Activated naive CD8-positive, alpha-beta T cell treated with anti-CD3 and anti-CD28 coated beads, Interleukin-2, amount 50 U/mL, for 24 hours (primary cell): ENCODE results near the gene HOXC9.
"Not testable (repeated sequence)": the region's sequence is repeated elsewhere in the genome, so short reads cannot be mapped to it uniquely, and the experiment has no call there.

Experiments
- ATAC-seq: fragments of 150-1000 bp; cut with Tn5 transposase; one replicate; pipeline ENCODE4 v1.10.0; 2021
- DNase-seq: peaks from one replicate; pipeline ENCODE4 v3.0.0; 2021
- H3K27ac Mint-ChIP-seq: one replicate; pipeline ENCODE4 v1.8.0; 2021; ENCODE audit warnings: mild to moderate bottlenecking, mixed read lengths
- H3K27me3 Mint-ChIP-seq: one replicate; pipeline ENCODE4 v1.8.0; 2021; ENCODE audit warnings: mixed read lengths
- H3K36me3 Mint-ChIP-seq: one replicate; pipeline ENCODE4 v1.8.0; 2021; ENCODE audit warnings: low read depth, mixed read lengths
- H3K4me1 Mint-ChIP-seq: one replicate; pipeline ENCODE4 v1.8.0; 2021; ENCODE audit warnings: mixed read lengths
- H3K4me3 Mint-ChIP-seq: one replicate; pipeline ENCODE4 v1.8.0; 2021; ENCODE audit warnings: mild to moderate bottlenecking, moderate library complexity, mixed read lengths
- H3K9me3 Mint-ChIP-seq: one replicate; pipeline ENCODE4 v1.8.0; 2021; ENCODE audit warnings: mixed read lengths

Gene HOXC9

GRCh38 chr12:54033980-54034784 lies 34.2 kb downstream of the HOXC9 start:
- H3K27ac Mint-ChIP-seq: no peak overlapping the region
- H3K9me3 Mint-ChIP-seq: no peaks in the 10 kb centered on the region
- peak overlapping the region; percentile 39 for H3K4me3 Mint-ChIP-seq
- no peak for DNase-seq
- no peak for ATAC-seq
- peaks cover 19% of the 10 kb centered on the region for H3K4me1 Mint-ChIP-seq
- H3K27me3 Mint-ChIP-seq: peaks cover 82% of the 10 kb centered on the region
- H3K36me3 Mint-ChIP-seq: no peaks in the 10 kb centered on the region

- Mint-ChIP-seq H3K27ac (no peak overlapping the region), H3K9me3 (no peaks in the 10 kb centered on the region), H3K27me3 (peaks cover 83% of the 10 kb centered on the region), H3K4me3 (no peak overlapping the region), H3K36me3 (no peaks in the 10 kb centered on the region), H3K4me1 (peaks cover 16% of the 10 kb centered on the region)
- no peak for DNase-seq
- ATAC-seq: no peak
These were observed 34.9 kb downstream of the HOXC9 start for GRCh38 chr12:54034785-54035310.

- peaks cover 86% of the 10 kb centered on the region for H3K27me3 Mint-ChIP-seq
- no peaks in the 10 kb centered on the region for H3K36me3 Mint-ChIP-seq
- H3K27ac Mint-ChIP-seq: no peak overlapping the region
- no peak overlapping the region for H3K4me3 Mint-ChIP-seq
- ATAC-seq (no peak), DNase-seq (no peak)
- no peaks in the 10 kb centered on the region for H3K9me3 Mint-ChIP-seq
- peaks cover 16% of the 10 kb centered on the region for H3K4me1 Mint-ChIP-seq
These were observed 35.8 kb downstream of the HOXC9 start for GRCh38 chr12:54035568-54036264.

- DNase-seq: no peak
- H3K4me1 Mint-ChIP-seq: peaks cover 16% of the 10 kb centered on the region
- peaks cover 83% of the 10 kb centered on the region for H3K27me3 Mint-ChIP-seq
- H3K36me3 Mint-ChIP-seq: no peaks in the 10 kb centered on the region
- H3K4me3 Mint-ChIP-seq: no peak overlapping the region
- no peaks in the 10 kb centered on the region for H3K9me3 Mint-ChIP-seq
- peak; percentile 52 for ATAC-seq
- H3K27ac Mint-ChIP-seq: no peak overlapping the region
These were observed 36.8 kb downstream of the HOXC9 start for GRCh38 chr12:54036620-54037359.

- no peaks in the 10 kb centered on the region for H3K9me3 Mint-ChIP-seq
- H3K36me3 Mint-ChIP-seq: no peaks in the 10 kb centered on the region
- no peak for DNase-seq
- H3K27ac Mint-ChIP-seq: no peak overlapping the region
- ATAC-seq: no peak
- H3K4me1 Mint-ChIP-seq: peaks cover 15% of the 10 kb centered on the region
- H3K27me3 Mint-ChIP-seq: peaks cover 83% of the 10 kb centered on the region
- H3K4me3 Mint-ChIP-seq: no peak overlapping the region
These were observed 37.7 kb downstream of the HOXC9 start for GRCh38 chr12:54037360-54038283.

GRCh38 chr12:54038284-54038870 lies 38.4 kb downstream of the HOXC9 start:
- Mint-ChIP-seq H3K36me3 (no peaks in the 10 kb centered on the region), H3K4me1 (peaks cover 7% of the 10 kb centered on the region), H3K27ac (no peak overlapping the region), H3K4me3 (no peak overlapping the region), H3K9me3 (no peaks in the 10 kb centered on the region), H3K27me3 (peaks cover 83% of the 10 kb centered on the region)
- DNase-seq (no peak), ATAC-seq (no peak)

- Mint-ChIP-seq H3K4me3 (no peak overlapping the region), H3K4me1 (peaks cover 4% of the 10 kb centered on the region), H3K27me3 (peaks cover 85% of the 10 kb centered on the region), H3K27ac (no peak overlapping the region), H3K36me3 (no peaks in the 10 kb centered on the region), H3K9me3 (no peaks in the 10 kb centered on the region)
- no peak for DNase-seq
- ATAC-seq: no peak
These were observed 39.0 kb downstream of the HOXC9 start for GRCh38 chr12:54038871-54039414.

GRCh38 chr12:54039417-54040147 lies 39.6 kb downstream of the HOXC9 start:
- H3K4me3 Mint-ChIP-seq: no peak overlapping the region
- H3K9me3 Mint-ChIP-seq: no peaks in the 10 kb centered on the region
- ATAC-seq (no peak), DNase-seq (no peak)
- H3K36me3 Mint-ChIP-seq: no peaks in the 10 kb centered on the region
- H3K27me3 Mint-ChIP-seq: peaks cover 87% of the 10 kb centered on the region
- no peak overlapping the region for H3K27ac Mint-ChIP-seq
- H3K4me1 Mint-ChIP-seq: peaks cover 4% of the 10 kb centered on the region

- H3K36me3 Mint-ChIP-seq: no peaks in the 10 kb centered on the region
- H3K9me3 Mint-ChIP-seq: no peaks in the 10 kb centered on the region
- no peak overlapping the region for H3K4me3 Mint-ChIP-seq
- no peak for DNase-seq
- H3K4me1 Mint-ChIP-seq: peaks cover 3% of the 10 kb centered on the region
- ATAC-seq: no peak
- H3K27me3 Mint-ChIP-seq: peaks cover 88% of the 10 kb centered on the region
- no peak overlapping the region for H3K27ac Mint-ChIP-seq
These were observed 40.2 kb downstream of the HOXC9 start for GRCh38 chr12:54040148-54040494.

GRCh38 chr12:54040648-54041047 lies 40.7 kb downstream of the HOXC9 start:
- Mint-ChIP-seq H3K27ac (no peak overlapping the region), H3K4me3 (no peak overlapping the region), H3K36me3 (no peaks in the 10 kb centered on the region), H3K4me1 (peaks cover 3% of the 10 kb centered on the region), H3K27me3 (peaks cover 88% of the 10 kb centered on the region), H3K9me3 (no peaks in the 10 kb centered on the region)
- ATAC-seq (no peak), DNase-seq (no peak)

GRCh38 chr12:54041097-54041690 lies 41.2 kb downstream of the HOXC9 start:
- ATAC-seq (no peak), DNase-seq (no peak)
- peaks cover 3% of the 10 kb centered on the region for H3K4me1 Mint-ChIP-seq
- peaks cover 89% of the 10 kb centered on the region for H3K27me3 Mint-ChIP-seq
- H3K36me3 Mint-ChIP-seq: no peaks in the 10 kb centered on the region
- H3K4me3 Mint-ChIP-seq: no peak overlapping the region
- H3K9me3 Mint-ChIP-seq: no peaks in the 10 kb centered on the region
- no peak overlapping the region for H3K27ac Mint-ChIP-seq

GRCh38 chr12:54042033-54042432 lies 42.1 kb downstream of the HOXC9 start:
- not testable (repeated sequence) for H3K36me3 Mint-ChIP-seq, ATAC-seq, DNase-seq, H3K27ac Mint-ChIP-seq, H3K9me3 Mint-ChIP-seq, H3K4me1 Mint-ChIP-seq, H3K4me3 Mint-ChIP-seq
- H3K27me3 Mint-ChIP-seq: peaks cover 91% of the 10 kb centered on the region
